Fibroblast of lung (primary cell): ENCODE data around the gene SCRT2. TPM values are rescaled to one million over a fixed set of nuclear protein-coding genes. Genes with fewer than 3 reads are reported as not detected.

ENCODE experiments used
- DNase-seq, 2 donors: peaks; one replicate each; pipeline versions ENCODE4 v3.0.0 to v3.0.0-alpha.2; 2010; ENCODE audit warnings: low read depth in 2 of 2
- H2AFZ ChIP-seq: 2 replicates; pipeline ENCODE4 v1.5.1; 2012; ENCODE audit warnings: low read length, control low read depth, inconsistent platforms
- H3K27ac ChIP-seq: 2 replicates; pipeline ENCODE4 v1.5.1; 2011; ENCODE audit warnings: low read length, control low read depth; ENCODE audit not compliant: insufficient read depth
- H3K27me3 ChIP-seq: 2 replicates; pipeline ENCODE4 v1.5.1; 2011; ENCODE audit warnings: mild to moderate bottlenecking, low read length; ENCODE audit not compliant: control insufficient read depth, insufficient read depth
- H3K36me3 ChIP-seq: 2 replicates; pipeline ENCODE4 v1.5.1; 2011; ENCODE audit warnings: low read length; ENCODE audit not compliant: control insufficient read depth, insufficient read depth
- H3K4me1 ChIP-seq: 2 replicates; pipeline ENCODE4 v1.5.1; 2011; ENCODE audit warnings: low read length; ENCODE audit not compliant: control insufficient read depth, insufficient read depth; ENCODE audit errors: extremely low read depth
- H3K4me2 ChIP-seq: 2 replicates; pipeline ENCODE4 v1.5.1; 2011; ENCODE audit warnings: low read length, control low read depth; ENCODE audit not compliant: insufficient read depth; ENCODE audit errors: extremely low read depth
- H3K4me3 ChIP-seq, 4 experiments: fragments of 200-600 bp in 1 of 4; sonication (generic) in 1 of 4; replicated peaks in 1 of 4; 2 replicates each; pipeline ENCODE4 v1.5.1; 2011 to 2016; ENCODE audit warnings: low read length in 4 of 4, low read depth in 3 of 4, mild to moderate bottlenecking in 3 of 4, control low read depth in 2 of 4, inconsistent platforms in 1 of 4, mixed read lengths in 1 of 4; ENCODE audit not compliant: insufficient read depth in 1 of 4; ENCODE audit errors: control extremely low read depth in 1 of 4
- H3K79me2 ChIP-seq: 2 replicates; pipeline ENCODE4 v1.5.1; 2012; ENCODE audit warnings: mild to moderate bottlenecking, low read length, inconsistent platforms; ENCODE audit not compliant: control insufficient read depth, insufficient read depth
- H3K9ac ChIP-seq: 2 replicates; pipeline ENCODE4 v1.5.1; 2011; ENCODE audit warnings: mild to moderate bottlenecking, low read length, control low read depth; ENCODE audit not compliant: insufficient read depth
- H3K9me3 ChIP-seq: 2 replicates; pipeline ENCODE4 v1.5.1; 2012; ENCODE audit warnings: low read depth, low read length; ENCODE audit not compliant: control insufficient read depth, insufficient read depth
- H4K20me1 ChIP-seq: 2 replicates; pipeline ENCODE4 v1.5.1; 2011; ENCODE audit warnings: low read length; ENCODE audit not compliant: control insufficient read depth, insufficient read depth; ENCODE audit errors: extremely low read depth
- CTCF ChIP-seq, 2 donors: IDR thresholded peaks in 1 of 2; conservative IDR thresholded peaks in 1 of 2; 1 replicate in 1 of 2; 2 replicates in 1 of 2; pipeline ENCODE4 v1.5.1; 2011 to 2012; ENCODE audit warnings: low read length in 2 of 2, control low read depth in 1 of 2, inconsistent platforms in 1 of 2, low read depth in 1 of 2, mild to moderate bottlenecking in 1 of 2
- EZH2 ChIP-seq: IDR thresholded peaks from 2 replicates; pipeline ENCODE4 v1.5.1; 2012; ENCODE audit warnings: low read length, control low read depth, mild to moderate bottlenecking; ENCODE audit errors: missing control alignments
- polyA plus RNA-seq, 2 donors: library from polyadenylated mRNA; depleted of rRNA in 1 of 2; stranded (reverse) in 1 of 2; unstranded in 1 of 2; fragments of >200 nt; gene quantifications; 2 replicates each; pipeline ENCODE4 v1.2.1, GENCODE V29; 2011 to 2012; ENCODE audit warnings: missing spikeins in 1 of 2
- total RNA-seq: library from RNA; depleted of rRNA; stranded (reverse); fragments of >200 nt; gene quantifications from 2 replicates; pipeline ENCODE4 v1.2.1, GENCODE V29; 2014

The SCRT2 gene
- total and polyA plus RNA-seq, 2 donors (not counting 1 experiment from before 2014, with no cell fraction given) = not detected

- Histone ChIP-seq H3K4me2 (no peak overlapping the region), H3K27ac (no peak overlapping the region), H4K20me1 (no peaks in the 10 kb centered on the region), H3K79me2 (no peaks in the 10 kb centered on the region), H2AFZ (no peak overlapping the region), H3K9ac (no peak overlapping the region), H3K27me3 (no peaks in the 10 kb centered on the region), H3K9me3 (no peaks in the 10 kb centered on the region), H3K4me3 (no peak overlapping the region), H3K4me1 (no peaks in the 10 kb centered on the region), H3K36me3 (no peaks in the 10 kb centered on the region)
- peak in 1 of 2 donors; percentile 26 for DNase-seq
- no peak for TF ChIP-seq EZH2
- no peak for TF ChIP-seq CTCF (conservative IDR thresholded peaks at IDR 0.05 in 1 of 2, IDR thresholded peaks at IDR 0.05 in 1 of 2; ENCODE audit: low read depth in 1 of 2, low read length in 2 of 2)
Measured at GRCh38 chr20:688809-689212, 13.2 kb upstream of the SCRT2 start.

DNA sequence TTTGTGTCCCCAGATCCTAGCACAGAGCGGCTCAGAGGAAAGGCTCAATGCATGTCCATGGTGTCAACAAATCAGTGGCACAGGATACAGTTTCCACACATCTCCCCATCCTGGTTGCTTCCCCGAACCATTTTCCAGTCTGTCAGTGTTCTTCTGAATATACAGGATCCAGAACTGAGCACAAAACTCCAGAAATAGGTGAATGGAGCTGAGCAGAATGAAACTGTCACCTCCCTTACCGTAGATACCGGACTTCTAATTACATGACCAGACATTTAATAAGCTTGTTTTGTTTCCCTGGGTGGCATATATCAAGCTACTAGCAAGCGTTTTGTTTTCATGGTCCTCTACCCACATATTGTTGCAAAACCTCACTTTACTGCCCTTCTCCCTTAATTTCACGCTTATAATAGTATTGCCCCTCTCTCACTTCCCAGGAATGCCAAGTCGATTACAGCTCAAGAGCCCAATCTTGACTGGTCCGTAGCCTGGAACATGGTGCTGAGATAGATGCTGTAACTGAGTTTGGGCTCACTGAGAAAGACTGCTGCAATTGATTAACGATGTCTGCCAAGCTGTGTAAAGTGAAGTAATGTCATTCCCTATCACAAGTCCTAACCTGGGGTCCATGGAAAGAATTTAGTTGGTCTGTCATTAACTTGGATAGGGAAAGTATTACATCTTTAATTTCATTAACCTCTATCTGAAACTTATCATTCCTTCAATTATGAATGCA, 12.0 kb upstream of the SCRT2 start:
- Histone ChIP-seq H3K4me3 (no peak overlapping the region), H3K9me3 (no peaks in the 10 kb centered on the region), H3K36me3 (no peaks in the 10 kb centered on the region), H4K20me1 (no peaks in the 10 kb centered on the region), H3K27ac (no peak overlapping the region), H3K27me3 (no peaks in the 10 kb centered on the region), H2AFZ (no peak overlapping the region), H3K9ac (no peak overlapping the region), H3K4me1 (no peaks in the 10 kb centered on the region), H3K4me2 (no peak overlapping the region), H3K79me2 (no peaks in the 10 kb centered on the region)
- no peak for DNase-seq
- TF ChIP-seq CTCF (conservative IDR thresholded peaks at IDR 0.05 in 1 of 2, IDR thresholded peaks at IDR 0.05 in 1 of 2; ENCODE audit: low read depth in 1 of 2, low read length in 2 of 2) = no peak
- no peak for TF ChIP-seq EZH2

- H3K4me2 ChIP-seq = no peak overlapping the region
- no peaks in the 10 kb centered on the region for H3K9me3 ChIP-seq
- no peaks in the 10 kb centered on the region for H3K36me3 ChIP-seq
- no peak overlapping the region for H2AFZ ChIP-seq
- no peak overlapping the region for H3K27ac ChIP-seq
- H3K9ac ChIP-seq = no peak overlapping the region
- TF ChIP-seq CTCF (conservative IDR thresholded peaks at IDR 0.05 in 1 of 2, IDR thresholded peaks at IDR 0.05 in 1 of 2; ENCODE audit: low read depth in 1 of 2, low read length in 2 of 2) (no peak), EZH2 (no peak)
- no peak overlapping the region for H3K4me3 ChIP-seq
- H3K4me1 ChIP-seq = no peaks in the 10 kb centered on the region
- no peaks in the 10 kb centered on the region for H3K79me2 ChIP-seq
- DNase-seq = no peak
- no peaks in the 10 kb centered on the region for H4K20me1 ChIP-seq
- H3K27me3 ChIP-seq = no peaks in the 10 kb centered on the region
Measured at GRCh38 chr20:684676-685319, 9.2 kb upstream of the SCRT2 start.
